ENCODE results near the gene SLFN13.
"Not testable (repeated sequence)": the region's sequence is repeated elsewhere in the genome, so short reads cannot be mapped to it uniquely, and the experiment has no call there.

GRCh38 chr17:35454035-35454434 lies 5.5 kb upstream of the SLFN13 start:
- not testable (repeated sequence) for TF ChIP-seq MXD4 (CRISPR knock-in tag; IDR thresholded peaks at IDR 0.05; ENCODE audit: borderline replicate concordance); JUN (CRISPR knock-in tag; IDR thresholded peaks at IDR 0.05); CTCF (IDR thresholded peaks at IDR 0.05); GRHL2 (CRISPR knock-in tag; IDR thresholded peaks at IDR 0.05; ENCODE audit: insufficient replicate concordance, severe bottlenecking); TEAD4 (CRISPR knock-in tag; IDR thresholded peaks at IDR 0.05)
- TF ChIP-seq, protein P1, sequence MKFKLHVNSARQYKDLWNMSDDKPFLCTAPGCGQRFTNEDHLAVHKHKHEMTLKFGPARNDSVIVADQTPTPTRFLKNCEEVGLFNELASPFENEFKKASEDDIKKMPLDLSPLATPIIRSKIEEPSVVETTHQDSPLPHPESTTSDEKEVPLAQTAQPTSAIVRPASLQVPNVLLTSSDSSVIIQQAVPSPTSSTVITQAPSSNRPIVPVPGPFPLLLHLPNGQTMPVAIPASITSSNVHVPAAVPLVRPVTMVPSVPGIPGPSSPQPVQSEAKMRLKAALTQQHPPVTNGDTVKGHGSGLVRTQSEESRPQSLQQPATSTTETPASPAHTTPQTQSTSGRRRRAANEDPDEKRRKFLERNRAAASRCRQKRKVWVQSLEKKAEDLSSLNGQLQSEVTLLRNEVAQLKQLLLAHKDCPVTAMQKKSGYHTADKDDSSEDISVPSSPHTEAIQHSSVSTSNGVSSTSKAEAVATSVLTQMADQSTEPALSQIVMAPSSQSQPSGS (CRISPR knock-in tag; IDR thresholded peaks at IDR 0.05; ENCODE audit: borderline replicate concordance, low read depth), result not testable (repeated sequence)
